ENCODE measurements around the gene KHDRBS1. TPM values are rescaled to one million over a fixed set of nuclear protein-coding genes. Genes with fewer than 3 reads are reported as not detected.
A peak's percentile ranks its signal among the peaks of the same experiment; 100 is the strongest.

KHDRBS1 gene, protein sequence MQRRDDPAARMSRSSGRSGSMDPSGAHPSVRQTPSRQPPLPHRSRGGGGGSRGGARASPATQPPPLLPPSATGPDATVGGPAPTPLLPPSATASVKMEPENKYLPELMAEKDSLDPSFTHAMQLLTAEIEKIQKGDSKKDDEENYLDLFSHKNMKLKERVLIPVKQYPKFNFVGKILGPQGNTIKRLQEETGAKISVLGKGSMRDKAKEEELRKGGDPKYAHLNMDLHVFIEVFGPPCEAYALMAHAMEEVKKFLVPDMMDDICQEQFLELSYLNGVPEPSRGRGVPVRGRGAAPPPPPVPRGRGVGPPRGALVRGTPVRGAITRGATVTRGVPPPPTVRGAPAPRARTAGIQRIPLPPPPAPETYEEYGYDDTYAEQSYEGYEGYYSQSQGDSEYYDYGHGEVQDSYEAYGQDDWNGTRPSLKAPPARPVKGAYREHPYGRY
- polyA plus RNA-seq (2013, experiment 1 of 2): 245 TPM
- polyA plus RNA-seq (2013, experiment 2 of 2): 252 TPM

DNA sequence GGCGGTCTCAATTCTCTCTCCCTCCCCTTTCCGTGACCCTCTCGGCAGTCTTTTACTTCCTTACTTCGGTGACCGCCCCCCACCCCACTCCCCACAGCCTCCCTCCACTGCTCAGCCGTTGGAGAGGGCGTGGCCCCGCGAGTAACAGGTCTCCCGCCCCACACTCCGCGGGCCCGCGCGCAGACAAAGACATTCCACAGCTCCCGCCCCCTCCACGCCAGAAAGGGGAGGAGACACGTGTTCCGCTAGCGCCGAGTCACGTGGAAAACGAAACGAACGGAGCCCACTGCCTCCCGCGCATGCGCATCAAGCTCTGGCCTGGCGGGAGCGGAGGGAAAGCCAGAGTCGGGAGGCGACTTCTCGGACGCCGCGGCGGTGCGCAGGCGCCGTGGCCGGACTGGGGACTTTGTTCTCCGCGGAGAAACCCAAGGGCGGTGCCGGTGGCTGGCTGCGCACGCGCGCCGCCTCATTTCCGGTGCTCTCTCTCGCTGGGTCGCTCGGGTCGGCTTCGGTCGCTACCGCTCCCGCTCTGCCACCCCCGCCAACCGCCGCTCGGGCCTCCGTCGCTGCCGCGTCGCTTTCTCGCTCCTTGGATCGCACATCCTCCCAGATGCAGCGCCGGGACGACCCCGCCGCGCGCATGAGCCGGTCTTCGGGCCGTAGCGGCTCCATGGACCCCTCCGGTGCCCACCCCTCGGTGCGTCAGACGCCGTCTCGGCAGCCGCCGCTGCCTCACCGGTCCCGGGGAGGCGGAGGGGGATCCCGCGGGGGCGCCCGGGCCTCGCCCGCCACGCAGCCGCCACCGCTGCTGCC lies at the start of gene KHDRBS1:
KHDRBS1 (plus strand) TSS at position 483 of the 813 bp plus-strand sequence; CDS start at position 611, 128 bp downstream.
- peaks cover 3% of the 10 kb centered on the region for H3K36me3 ChIP-seq (ENCODE audit: control insufficient read depth, insufficient read depth, low read length)
- H4K5ac ChIP-seq (ENCODE audit: low read length): peak within 1 kb of the TSS; percentile 64
- H2BK15ac ChIP-seq (replicated peaks; ENCODE audit: low read depth): no peak within 1 kb of the TSS
- peak; percentile 99 for DNase-seq
- H3K4me1 ChIP-seq (ENCODE audit: control insufficient read depth, low read depth, low read length): peaks cover 3% of the 10 kb centered on the region
- peak within 1 kb of the TSS; percentile 100 for H3K4me3 ChIP-seq (ENCODE audit: low read length)
- H3K4ac ChIP-seq (ENCODE audit: low read depth, low read length): peak within 1 kb of the TSS; percentile 95
- peak within 1 kb of the TSS; percentile 94 for H3K18ac ChIP-seq (ENCODE audit: low read length)
- peak within 1 kb of the TSS; percentile 88 for H4K8ac ChIP-seq (ENCODE audit: low read depth, low read length)
- H3K56ac ChIP-seq (ENCODE audit: low read length): peak within 1 kb of the TSS; percentile 98
- no peaks in the 10 kb centered on the region for H3K79me1 ChIP-seq (ENCODE audit: low read length)
- peak within 1 kb of the TSS; percentile 100 for H3K23ac ChIP-seq (ENCODE audit: low read length)
- peak within 1 kb of the TSS; percentile 44 for H2BK5ac ChIP-seq (ENCODE audit: low read length)
- peak within 1 kb of the TSS; percentile 75 for H2AK5ac ChIP-seq (ENCODE audit: low read length)
- peak within 1 kb of the TSS; percentile 96 for H3K27ac ChIP-seq (ENCODE audit: low read depth, low read length)
- H3K9ac ChIP-seq (ENCODE audit: low read length): peak within 1 kb of the TSS; percentile 100
- H3K79me2 ChIP-seq (ENCODE audit: control insufficient read depth, insufficient read depth, low read length): peaks cover 45% of the 10 kb centered on the region
- H3K4me2 ChIP-seq (ENCODE audit: low read length): peak within 1 kb of the TSS; percentile 79
- no CpG with 5 or more reads among the region's 101 CpGs for WGBS (ENCODE audit: extremely low coverage, insufficient coverage, low lambda C conversion rate)
- peak within 1 kb of the TSS; percentile 34 for H2BK120ac ChIP-seq (ENCODE audit: low read depth, low read length)
- H3K27me3 ChIP-seq (ENCODE audit: insufficient read depth, low read length, poor library complexity): no peaks in the 10 kb centered on the region

DNA sequence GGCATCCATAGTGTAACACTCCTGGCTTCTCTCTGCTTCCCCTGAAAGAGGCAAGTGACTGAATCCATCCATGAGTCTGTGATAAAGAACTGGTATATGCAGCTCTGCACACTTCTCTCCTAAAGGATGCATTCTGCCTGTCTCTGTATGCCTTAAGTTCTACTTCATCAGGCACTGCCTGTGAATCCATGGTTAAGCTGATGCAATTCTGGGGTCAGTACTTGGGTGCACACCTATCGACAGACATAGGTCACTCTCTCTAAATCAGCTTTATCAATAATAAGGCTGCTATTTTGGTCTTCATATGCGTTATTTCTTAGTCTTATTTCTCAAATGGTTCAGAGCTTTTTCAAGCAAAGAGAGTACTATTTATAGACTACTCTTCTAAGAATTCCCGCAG lies 42.8 kb upstream of the KHDRBS1 start:
- Histone ChIP-seq H3K9ac (ENCODE audit: low read length) (no peak overlapping the region), H2BK5ac (ENCODE audit: low read length) (no peak overlapping the region), H3K23ac (ENCODE audit: low read length) (no peak overlapping the region), H2BK15ac (replicated peaks; ENCODE audit: low read depth) (no peak overlapping the region), H2BK120ac (ENCODE audit: low read depth, low read length) (no peak overlapping the region), H3K27ac (ENCODE audit: low read depth, low read length) (no peak overlapping the region), H3K56ac (ENCODE audit: low read length) (no peak overlapping the region), H3K18ac (ENCODE audit: low read length) (no peak overlapping the region), H4K5ac (ENCODE audit: low read length) (no peak overlapping the region), H3K4me3 (ENCODE audit: low read length) (no peak overlapping the region), H3K4me1 (ENCODE audit: control insufficient read depth, low read depth, low read length) (no peaks in the 10 kb centered on the region), H4K8ac (ENCODE audit: low read depth, low read length) (no peak overlapping the region), H3K36me3 (ENCODE audit: control insufficient read depth, insufficient read depth, low read length) (no peaks in the 10 kb centered on the region), H3K4me2 (ENCODE audit: low read length) (no peak overlapping the region), H3K79me1 (ENCODE audit: low read length) (no peaks in the 10 kb centered on the region), H3K27me3 (ENCODE audit: insufficient read depth, low read length, poor library complexity) (no peaks in the 10 kb centered on the region), H3K4ac (ENCODE audit: low read depth, low read length) (no peak overlapping the region), H2AK5ac (ENCODE audit: low read length) (no peak overlapping the region), H3K79me2 (ENCODE audit: control insufficient read depth, insufficient read depth, low read length) (no peaks in the 10 kb centered on the region)
- WGBS (ENCODE audit: extremely low coverage, insufficient coverage, low lambda C conversion rate): no CpG with 5 or more reads among the region's 3 CpGs
- no peak for DNase-seq

- no CpG with 5 or more reads among the region's 1 CpG for WGBS (ENCODE audit: extremely low coverage, insufficient coverage, low lambda C conversion rate)
- Histone ChIP-seq H3K56ac (ENCODE audit: low read length) (no peak overlapping the region), H2BK120ac (ENCODE audit: low read depth, low read length) (no peak overlapping the region), H2BK5ac (ENCODE audit: low read length) (no peak overlapping the region), H3K36me3 (ENCODE audit: control insufficient read depth, insufficient read depth, low read length) (no peaks in the 10 kb centered on the region), H3K27me3 (ENCODE audit: insufficient read depth, low read length, poor library complexity) (no peaks in the 10 kb centered on the region), H3K9ac (ENCODE audit: low read length) (no peak overlapping the region), H4K5ac (ENCODE audit: low read length) (no peak overlapping the region), H3K79me2 (ENCODE audit: control insufficient read depth, insufficient read depth, low read length) (no peaks in the 10 kb centered on the region), H3K23ac (ENCODE audit: low read length) (no peak overlapping the region), H2BK15ac (replicated peaks; ENCODE audit: low read depth) (no peak overlapping the region), H3K18ac (ENCODE audit: low read length) (no peak overlapping the region), H4K8ac (ENCODE audit: low read depth, low read length) (no peak overlapping the region), H3K79me1 (ENCODE audit: low read length) (no peaks in the 10 kb centered on the region), H3K4me3 (ENCODE audit: low read length) (no peak overlapping the region), H3K4ac (ENCODE audit: low read depth, low read length) (no peak overlapping the region), H2AK5ac (ENCODE audit: low read length) (no peak overlapping the region), H3K4me2 (ENCODE audit: low read length) (no peak overlapping the region), H3K27ac (ENCODE audit: low read depth, low read length) (no peak overlapping the region), H3K4me1 (ENCODE audit: control insufficient read depth, low read depth, low read length) (no peaks in the 10 kb centered on the region)
- no peak for DNase-seq
Measured at GRCh38 chr1:31976401-31976800, 37.3 kb upstream of the KHDRBS1 start.

DNA sequence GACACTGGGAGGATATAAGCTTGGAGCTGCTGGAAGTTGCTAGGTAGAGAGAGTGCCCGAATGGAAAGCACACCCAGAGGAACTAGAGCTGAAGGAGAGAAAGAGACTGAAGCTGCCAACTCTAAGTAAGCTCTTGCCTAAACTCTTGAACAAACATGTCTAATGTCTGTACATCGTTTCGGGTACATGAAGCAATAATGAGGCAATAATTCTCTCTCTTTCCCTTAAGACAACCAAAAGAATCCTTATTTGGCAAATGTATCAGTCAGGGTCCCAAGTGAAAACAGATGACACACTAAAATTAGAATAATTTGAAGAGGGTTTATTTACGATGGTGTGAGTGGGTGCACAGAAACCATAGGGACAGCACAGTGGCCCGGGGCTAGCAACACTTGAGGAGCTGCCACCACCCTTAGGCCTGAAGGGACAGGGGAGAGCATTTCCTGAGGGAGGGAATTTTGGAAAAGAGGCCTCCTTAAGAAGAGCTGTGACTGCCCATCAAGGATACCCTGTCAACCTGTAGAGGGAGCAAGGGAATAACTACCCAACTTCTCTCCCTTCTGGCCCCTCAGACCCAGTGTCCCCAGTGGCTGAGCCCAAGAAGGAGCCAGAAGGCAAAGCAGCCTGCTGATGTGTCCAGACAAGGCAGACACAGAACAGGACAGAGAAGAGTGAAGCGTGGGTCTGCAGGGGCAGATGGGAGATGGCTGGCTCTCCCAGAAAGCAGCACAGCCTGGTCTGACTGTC lies 36.1 kb upstream of the KHDRBS1 start:
- Histone ChIP-seq H2BK5ac (ENCODE audit: low read length) (no peak overlapping the region), H2BK15ac (replicated peaks; ENCODE audit: low read depth) (no peak overlapping the region), H2BK120ac (ENCODE audit: low read depth, low read length) (no peak overlapping the region), H4K8ac (ENCODE audit: low read depth, low read length) (no peak overlapping the region), H3K9ac (ENCODE audit: low read length) (no peak overlapping the region), H3K23ac (ENCODE audit: low read length) (no peak overlapping the region), H3K79me1 (ENCODE audit: low read length) (no peaks in the 10 kb centered on the region), H3K4ac (ENCODE audit: low read depth, low read length) (no peak overlapping the region), H4K5ac (ENCODE audit: low read length) (no peak overlapping the region), H3K27me3 (ENCODE audit: insufficient read depth, low read length, poor library complexity) (no peaks in the 10 kb centered on the region), H3K4me3 (ENCODE audit: low read length) (no peak overlapping the region), H3K56ac (ENCODE audit: low read length) (peak overlapping the region; percentile 68), H3K4me1 (ENCODE audit: control insufficient read depth, low read depth, low read length) (no peaks in the 10 kb centered on the region), H3K79me2 (ENCODE audit: control insufficient read depth, insufficient read depth, low read length) (no peaks in the 10 kb centered on the region), H3K4me2 (ENCODE audit: low read length) (no peak overlapping the region), H3K36me3 (ENCODE audit: control insufficient read depth, insufficient read depth, low read length) (no peaks in the 10 kb centered on the region), H3K27ac (ENCODE audit: low read depth, low read length) (no peak overlapping the region), H3K18ac (ENCODE audit: low read length) (no peak overlapping the region), H2AK5ac (ENCODE audit: low read length) (no peak overlapping the region)
- DNase-seq: peak; percentile 95
- whole genome bisulfite sequencing (ENCODE audit: extremely low coverage, insufficient coverage, low lambda C conversion rate): no CpG with 5 or more reads among the region's 6 CpGs

DNA sequence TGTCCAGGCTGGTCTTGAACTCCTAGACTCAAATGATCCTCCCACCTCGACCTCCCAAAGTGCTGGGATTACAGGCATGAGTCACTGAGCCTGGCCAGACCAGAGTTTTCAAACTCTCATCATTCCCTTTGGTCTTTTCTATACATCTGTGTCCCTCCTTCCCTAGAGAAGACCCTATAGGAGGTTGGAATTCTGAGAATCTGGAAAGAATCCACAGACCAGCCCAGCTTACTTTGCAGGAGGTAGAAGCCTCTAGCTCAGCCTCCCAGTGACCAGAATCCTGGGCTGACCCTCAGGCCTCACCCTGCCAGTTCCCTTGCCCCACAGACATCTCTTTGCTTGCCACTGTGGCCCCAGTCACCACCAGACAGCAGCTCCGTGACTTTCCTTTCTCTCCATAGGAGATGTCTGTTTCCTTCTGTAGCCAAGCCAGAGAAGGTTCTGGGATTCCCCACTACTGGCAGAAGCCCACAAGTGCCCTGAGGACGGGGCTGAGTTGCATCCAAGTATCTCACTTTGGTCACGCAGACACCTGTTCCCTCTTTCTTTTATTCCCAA lies 34.7 kb upstream of the KHDRBS1 start:
- H3K27me3 ChIP-seq (ENCODE audit: insufficient read depth, low read length, poor library complexity): no peaks in the 10 kb centered on the region
- H4K5ac ChIP-seq (ENCODE audit: low read length): no peak overlapping the region
- no peak overlapping the region for H3K18ac ChIP-seq (ENCODE audit: low read length)
- H2BK5ac ChIP-seq (ENCODE audit: low read length): no peak overlapping the region
- no CpG with 5 or more reads among the region's 4 CpGs for WGBS (ENCODE audit: extremely low coverage, insufficient coverage, low lambda C conversion rate)
- H3K23ac ChIP-seq (ENCODE audit: low read length): no peak overlapping the region
- no peak overlapping the region for H2BK120ac ChIP-seq (ENCODE audit: low read depth, low read length)
- H3K56ac ChIP-seq (ENCODE audit: low read length): no peak overlapping the region
- no peak overlapping the region for H2BK15ac ChIP-seq (replicated peaks; ENCODE audit: low read depth)
- H3K4me2 ChIP-seq (ENCODE audit: low read length): no peak overlapping the region
- H3K4ac ChIP-seq (ENCODE audit: low read depth, low read length): no peak overlapping the region
- H4K8ac ChIP-seq (ENCODE audit: low read depth, low read length): no peak overlapping the region
- H3K4me3 ChIP-seq (ENCODE audit: low read length): no peak overlapping the region
- no peak overlapping the region for H3K27ac ChIP-seq (ENCODE audit: low read depth, low read length)
- no peaks in the 10 kb centered on the region for H3K36me3 ChIP-seq (ENCODE audit: control insufficient read depth, insufficient read depth, low read length)
- peak; percentile 88 for DNase-seq
- no peak overlapping the region for H2AK5ac ChIP-seq (ENCODE audit: low read length)
- H3K4me1 ChIP-seq (ENCODE audit: control insufficient read depth, low read depth, low read length): no peaks in the 10 kb centered on the region
- no peaks in the 10 kb centered on the region for H3K79me1 ChIP-seq (ENCODE audit: low read length)
- no peak overlapping the region for H3K9ac ChIP-seq (ENCODE audit: low read length)
- H3K79me2 ChIP-seq (ENCODE audit: control insufficient read depth, insufficient read depth, low read length): no peaks in the 10 kb centered on the region

Measured in mesendoderm (in vitro differentiated cells).